ENCODE results near the gene MTFR1L.

Gene MTFR1L

DNA sequence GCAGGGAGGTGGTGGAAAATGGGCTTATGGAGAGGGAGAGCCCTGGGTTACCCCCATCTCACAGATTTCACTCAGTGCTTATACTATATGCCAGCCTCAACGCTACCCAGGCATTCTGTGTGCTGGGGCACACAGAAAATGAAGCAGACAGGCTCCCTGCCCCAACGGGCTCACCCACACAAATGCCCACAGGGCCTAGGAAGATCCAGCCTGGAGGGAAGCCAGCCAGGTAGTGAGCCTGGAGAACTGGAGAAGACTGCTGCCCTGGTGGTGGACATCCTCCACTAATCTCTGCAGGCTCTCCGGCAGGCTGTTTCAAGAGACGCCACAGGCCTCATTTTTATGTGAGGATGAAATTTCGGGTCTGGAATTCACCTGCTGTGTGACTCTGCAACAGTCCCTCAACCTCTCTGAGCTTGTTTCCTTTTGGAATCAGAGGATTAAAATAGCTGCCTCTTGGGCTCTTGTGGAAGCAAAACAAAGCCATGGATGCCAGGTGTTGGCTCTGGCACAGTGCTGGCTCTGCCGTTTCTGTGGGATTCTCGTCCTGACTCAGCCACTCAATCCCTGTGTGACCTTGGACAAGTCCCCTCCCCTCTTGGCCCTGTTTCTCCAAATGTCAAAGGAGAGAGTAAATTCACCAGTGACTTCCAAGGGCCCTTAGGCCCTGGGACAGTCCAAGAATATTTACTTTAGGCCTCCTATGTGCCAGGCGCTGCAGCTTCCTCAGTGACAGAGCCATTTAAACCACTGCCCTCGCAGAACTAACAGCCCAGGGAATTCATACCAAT, 52.1 kb downstream of the MTFR1L start:
- Histone ChIP-seq H3K27me3 (ENCODE audit: insufficient read depth, low read length) (no peaks in the 10 kb centered on the region), H2AFZ (ENCODE audit: low read depth, low read length) (no peak overlapping the region), H3K9me3 (ENCODE audit: low read length) (no peaks in the 10 kb centered on the region), H3K4me1 (ENCODE audit: insufficient read depth, low read length) (peaks cover 25% of the 10 kb centered on the region), H3K4me3 (ENCODE audit: low read length) (no peak overlapping the region), H3K36me3 (ENCODE audit: insufficient read depth, low read length) (no peaks in the 10 kb centered on the region)

DNA sequence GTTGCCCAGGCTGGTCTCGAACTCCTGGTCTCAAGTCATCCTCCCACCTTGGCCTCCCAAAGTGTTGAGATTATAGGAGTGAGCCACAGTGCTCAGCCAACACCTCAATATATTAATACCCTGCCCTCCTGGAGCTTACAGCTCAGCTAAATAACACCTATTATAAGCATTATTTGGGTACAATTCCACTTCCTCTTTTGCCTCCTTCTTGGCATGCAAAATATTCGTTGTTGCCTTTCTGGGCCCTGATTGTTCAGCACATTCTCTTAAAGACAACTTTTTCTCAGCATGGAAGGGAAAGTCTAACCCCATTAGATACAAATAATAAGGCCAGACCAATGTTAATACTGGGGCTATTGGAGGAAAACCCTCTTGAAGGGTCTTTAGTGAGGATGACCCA, 53.0 kb downstream of the MTFR1L start:
- H3K27me3 ChIP-seq (ENCODE audit: insufficient read depth, low read length), result no peaks in the 10 kb centered on the region
- no peaks in the 10 kb centered on the region for H3K36me3 ChIP-seq (ENCODE audit: insufficient read depth, low read length)
- peaks cover 20% of the 10 kb centered on the region for H3K4me1 ChIP-seq (ENCODE audit: insufficient read depth, low read length)
- no peaks in the 10 kb centered on the region for H3K9me3 ChIP-seq (ENCODE audit: low read length)
- no peak overlapping the region for H3K4me3 ChIP-seq (ENCODE audit: low read length)
- H2AFZ ChIP-seq (ENCODE audit: low read depth, low read length), result no peak overlapping the region

DNA sequence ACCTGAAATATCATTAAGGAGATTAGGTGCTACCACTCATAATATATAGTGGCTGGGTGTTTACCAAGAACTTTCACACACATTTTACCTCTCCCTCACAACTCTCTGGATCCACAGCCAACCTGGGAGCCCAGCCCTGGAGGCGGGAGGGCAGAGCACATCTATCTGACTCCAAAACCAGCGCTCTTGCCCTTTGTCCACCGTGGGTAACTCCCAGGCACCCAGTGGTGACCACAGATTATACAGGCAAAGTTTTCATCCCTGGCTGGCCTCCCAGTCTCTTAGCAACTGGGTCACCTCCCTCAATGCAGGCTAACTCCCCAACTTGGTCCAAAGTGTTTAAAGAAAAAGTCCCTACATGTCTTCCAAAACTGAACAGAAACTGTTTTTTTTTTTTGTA, 53.4 kb downstream of the MTFR1L start:
- H3K36me3 ChIP-seq (ENCODE audit: insufficient read depth, low read length), result no peaks in the 10 kb centered on the region
- no peaks in the 10 kb centered on the region for H3K9me3 ChIP-seq (ENCODE audit: low read length)
- no peaks in the 10 kb centered on the region for H3K27me3 ChIP-seq (ENCODE audit: insufficient read depth, low read length)
- peaks cover 16% of the 10 kb centered on the region for H3K4me1 ChIP-seq (ENCODE audit: insufficient read depth, low read length)
- H2AFZ ChIP-seq (ENCODE audit: low read depth, low read length), result no peak overlapping the region
- H3K4me3 ChIP-seq (ENCODE audit: low read length), result no peak overlapping the region

DNA sequence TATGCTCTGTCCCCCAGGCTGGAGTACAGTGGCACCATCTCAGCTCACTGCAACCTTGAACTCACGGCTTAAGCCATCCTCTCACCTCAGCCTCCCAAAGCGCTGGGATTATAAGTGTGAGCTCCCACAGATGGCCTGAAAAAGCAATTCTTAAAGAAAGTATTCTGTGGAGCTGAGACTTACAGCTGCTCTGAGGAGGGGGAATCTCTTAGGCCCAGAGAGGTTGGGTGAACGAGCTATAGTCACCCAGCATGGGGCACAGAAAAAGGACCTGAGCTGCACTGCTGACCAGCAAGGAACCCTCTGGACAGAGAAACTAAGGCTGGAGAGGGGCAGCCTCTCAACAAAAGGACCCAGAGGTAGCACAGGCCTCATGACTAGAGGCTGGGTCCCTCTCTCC, 54.5 kb downstream of the MTFR1L start:
- no peaks in the 10 kb centered on the region for H3K9me3 ChIP-seq (ENCODE audit: low read length)
- H2AFZ ChIP-seq (ENCODE audit: low read depth, low read length), result no peak overlapping the region
- H3K4me3 ChIP-seq (ENCODE audit: low read length), result peak overlapping the region; percentile 57
- no peaks in the 10 kb centered on the region for H3K27me3 ChIP-seq (ENCODE audit: insufficient read depth, low read length)
- H3K36me3 ChIP-seq (ENCODE audit: insufficient read depth, low read length), result no peaks in the 10 kb centered on the region
- peaks cover 16% of the 10 kb centered on the region for H3K4me1 ChIP-seq (ENCODE audit: insufficient read depth, low read length)

DNA sequence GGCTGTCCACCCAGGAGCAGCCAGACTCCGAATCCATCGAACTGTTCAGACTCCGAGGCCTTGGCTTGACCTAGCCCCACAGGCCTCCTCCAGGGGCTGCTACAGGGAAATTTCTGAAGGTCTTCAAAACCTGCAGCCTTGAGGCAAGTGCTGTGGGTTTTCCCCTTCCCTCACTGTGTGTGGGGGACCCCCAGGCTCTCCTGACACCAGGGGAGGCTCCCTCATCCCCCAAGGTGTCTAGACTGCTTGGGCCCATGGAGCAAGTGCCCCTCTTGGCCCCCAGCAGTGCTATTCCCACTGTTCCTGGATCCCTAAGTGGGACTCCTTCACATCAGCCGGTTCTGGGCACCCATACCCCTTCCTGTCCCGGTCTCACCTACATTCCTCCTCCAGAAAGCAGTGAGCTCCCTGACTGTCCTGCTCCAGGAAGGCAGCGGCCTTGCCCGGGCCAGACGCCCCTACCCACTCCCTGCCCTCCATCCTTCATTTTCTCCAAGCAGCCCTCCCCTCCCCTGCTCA, 54.9 kb downstream of the MTFR1L start:
- H2AFZ ChIP-seq (ENCODE audit: low read depth, low read length), result peak overlapping the region; percentile 83
- H3K9me3 ChIP-seq (ENCODE audit: low read length), result no peaks in the 10 kb centered on the region
- H3K4me1 ChIP-seq (ENCODE audit: insufficient read depth, low read length), result peaks cover 16% of the 10 kb centered on the region
- peak overlapping the region; percentile 57 for H3K4me3 ChIP-seq (ENCODE audit: low read length)
- H3K36me3 ChIP-seq (ENCODE audit: insufficient read depth, low read length), result no peaks in the 10 kb centered on the region
- no peaks in the 10 kb centered on the region for H3K27me3 ChIP-seq (ENCODE audit: insufficient read depth, low read length)

DNA sequence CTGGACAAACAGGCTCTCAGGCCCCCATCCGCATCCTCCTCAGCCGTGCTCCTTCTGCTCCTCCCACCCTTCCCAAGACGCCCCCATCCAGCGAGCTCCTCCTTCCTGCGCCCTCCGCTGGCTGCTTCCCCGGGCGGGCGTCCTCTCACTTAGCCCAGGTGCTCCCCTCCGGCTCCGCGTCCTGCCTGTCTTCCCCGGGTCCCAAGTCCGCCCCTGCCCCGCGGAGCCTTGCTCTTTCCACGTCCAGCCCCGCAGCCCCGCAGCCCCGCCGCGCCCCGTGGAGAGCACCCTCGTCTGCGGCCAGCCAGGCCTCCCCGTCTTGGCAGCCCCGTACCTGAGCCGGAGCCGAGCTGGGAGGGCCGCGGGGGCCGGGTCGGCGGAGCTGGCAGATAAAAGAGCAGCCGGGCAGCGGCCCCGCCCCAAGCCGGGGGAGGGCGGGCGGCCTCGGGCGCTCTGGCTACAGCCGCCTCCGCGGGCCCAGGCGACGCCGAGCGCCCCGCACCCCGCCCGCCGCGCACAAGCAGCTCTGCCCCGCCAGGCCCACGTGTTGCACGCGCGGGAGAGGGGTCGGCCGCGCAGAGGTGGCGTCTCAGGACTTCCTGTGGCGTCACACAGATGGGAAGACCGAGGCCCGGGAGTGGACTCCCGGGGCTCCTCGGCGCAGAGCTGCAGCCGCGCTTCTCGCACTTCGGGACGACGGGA, 55.6 kb downstream of the MTFR1L start, which contains the start of gene PAQR7:
PAQR7 (minus strand) TSS at position 555 of the 702 bp plus-strand sequence. CDS start 11,869 bp downstream, outside the sequence.
- Histone ChIP-seq H3K4me1 (ENCODE audit: insufficient read depth, low read length) (peaks cover 16% of the 10 kb centered on the region), H2AFZ (ENCODE audit: low read depth, low read length) (peak within 1 kb of the TSS; percentile 83), H3K27me3 (ENCODE audit: insufficient read depth, low read length) (no peaks in the 10 kb centered on the region), H3K4me3 (ENCODE audit: low read length) (peak within 1 kb of the TSS; percentile 57), H3K36me3 (ENCODE audit: insufficient read depth, low read length) (no peaks in the 10 kb centered on the region), H3K9me3 (ENCODE audit: low read length) (no peaks in the 10 kb centered on the region)

DNA sequence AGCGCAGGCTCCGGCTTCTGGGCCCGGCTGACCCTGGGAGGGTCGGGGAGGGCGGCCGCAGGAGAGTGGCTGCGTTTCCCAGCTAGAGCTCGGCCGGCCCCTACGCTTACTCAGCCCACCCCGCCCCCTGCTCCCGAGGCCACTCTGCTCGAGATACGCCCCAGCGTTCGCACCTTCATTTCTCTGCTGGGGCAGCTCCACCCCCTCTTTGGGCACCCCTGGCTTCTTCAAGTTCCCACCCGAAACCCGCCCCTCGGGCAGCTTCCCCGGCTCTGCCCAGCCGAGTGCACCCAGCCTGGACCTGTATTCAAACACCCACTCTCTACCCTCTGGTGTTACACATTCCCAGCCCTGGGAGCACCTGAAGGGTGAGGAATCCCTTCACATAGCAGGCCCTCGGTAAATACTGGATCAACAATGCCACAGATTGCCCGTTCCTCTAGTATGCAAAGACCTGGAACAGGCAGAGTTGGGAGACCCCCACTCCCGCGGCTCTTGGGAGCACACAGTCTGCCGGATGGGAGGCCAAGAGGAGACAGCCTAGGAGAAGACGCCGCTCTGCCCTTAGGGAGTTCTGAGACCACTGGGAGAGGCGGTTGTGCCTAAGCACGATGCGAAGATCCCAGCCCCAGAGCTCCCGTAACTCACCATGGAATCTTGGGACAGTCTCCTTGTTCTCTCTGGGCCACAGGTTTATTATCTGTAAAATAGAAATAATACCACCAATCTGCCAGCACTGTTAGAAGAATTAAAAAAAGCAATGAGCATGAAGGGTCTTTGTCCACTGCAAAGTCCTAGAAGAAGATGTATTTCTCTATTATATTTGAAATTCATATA, 56.3 kb downstream of the MTFR1L start:
- Histone ChIP-seq H3K4me3 (ENCODE audit: low read length) (peak overlapping the region; percentile 57), H3K27me3 (ENCODE audit: insufficient read depth, low read length) (no peaks in the 10 kb centered on the region), H3K4me1 (ENCODE audit: insufficient read depth, low read length) (peaks cover 16% of the 10 kb centered on the region)

DNA sequence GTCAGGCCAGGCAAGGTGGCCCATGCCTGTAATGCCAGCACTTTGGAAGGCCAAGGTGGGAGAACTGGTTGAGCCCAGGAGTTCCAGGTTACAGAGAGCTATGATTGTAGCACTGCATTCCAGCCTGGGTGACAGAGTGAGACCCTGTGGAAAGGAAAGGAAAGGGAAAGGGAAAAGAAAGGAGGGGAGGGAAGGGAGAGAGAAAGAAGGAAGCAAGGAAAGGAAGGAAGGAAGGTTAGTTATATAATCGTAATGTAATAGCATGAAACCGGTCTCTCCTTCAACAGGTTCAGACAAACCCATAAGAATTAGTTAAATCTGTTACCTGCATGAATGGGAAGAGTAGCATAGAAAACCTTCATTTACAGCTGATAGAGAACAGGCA, 56.9 kb downstream of the MTFR1L start:
- Histone ChIP-seq H3K9me3 (ENCODE audit: low read length) (no peaks in the 10 kb centered on the region), H3K4me1 (ENCODE audit: insufficient read depth, low read length) (peaks cover 15% of the 10 kb centered on the region), H3K27me3 (ENCODE audit: insufficient read depth, low read length) (no peaks in the 10 kb centered on the region), H2AFZ (ENCODE audit: low read depth, low read length) (no peak overlapping the region), H3K36me3 (ENCODE audit: insufficient read depth, low read length) (no peaks in the 10 kb centered on the region), H3K4me3 (ENCODE audit: low read length) (no peak overlapping the region)

More for the DNA sequence above, 56.3 kb downstream of the MTFR1L start:
- no peaks in the 10 kb centered on the region for H3K36me3 ChIP-seq (ENCODE audit: insufficient read depth, low read length)
- H3K9me3 ChIP-seq (ENCODE audit: low read length), result no peaks in the 10 kb centered on the region
- peak overlapping the region; percentile 83 for H2AFZ ChIP-seq (ENCODE audit: low read depth, low read length)

DNA sequence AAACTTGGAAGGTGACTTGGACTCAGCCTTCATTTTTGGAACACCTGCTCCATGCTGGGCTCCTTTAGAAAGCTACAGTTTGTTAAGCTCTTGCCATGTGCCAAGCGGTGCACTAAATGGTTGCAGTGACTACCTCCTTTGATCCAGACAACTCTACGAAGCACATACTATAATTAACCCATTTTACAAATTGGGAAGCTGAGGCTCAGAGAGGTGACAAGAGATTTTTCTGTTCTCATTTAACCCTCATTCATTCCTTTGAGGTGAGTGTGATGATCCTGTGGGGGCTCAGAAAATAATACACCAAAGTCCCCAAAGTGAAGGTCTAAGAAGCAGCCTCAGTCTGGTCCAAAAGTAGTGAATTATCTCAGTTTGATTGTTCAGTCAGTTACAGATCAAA, 57.4 kb downstream of the MTFR1L start:
- no peak overlapping the region for H2AFZ ChIP-seq (ENCODE audit: low read depth, low read length)
- H3K4me3 ChIP-seq (ENCODE audit: low read length), result no peak overlapping the region
- peaks cover 13% of the 10 kb centered on the region for H3K4me1 ChIP-seq (ENCODE audit: insufficient read depth, low read length)
- H3K36me3 ChIP-seq (ENCODE audit: insufficient read depth, low read length), result no peaks in the 10 kb centered on the region
- H3K9me3 ChIP-seq (ENCODE audit: low read length), result no peaks in the 10 kb centered on the region
- H3K27me3 ChIP-seq (ENCODE audit: insufficient read depth, low read length), result no peaks in the 10 kb centered on the region

DNA sequence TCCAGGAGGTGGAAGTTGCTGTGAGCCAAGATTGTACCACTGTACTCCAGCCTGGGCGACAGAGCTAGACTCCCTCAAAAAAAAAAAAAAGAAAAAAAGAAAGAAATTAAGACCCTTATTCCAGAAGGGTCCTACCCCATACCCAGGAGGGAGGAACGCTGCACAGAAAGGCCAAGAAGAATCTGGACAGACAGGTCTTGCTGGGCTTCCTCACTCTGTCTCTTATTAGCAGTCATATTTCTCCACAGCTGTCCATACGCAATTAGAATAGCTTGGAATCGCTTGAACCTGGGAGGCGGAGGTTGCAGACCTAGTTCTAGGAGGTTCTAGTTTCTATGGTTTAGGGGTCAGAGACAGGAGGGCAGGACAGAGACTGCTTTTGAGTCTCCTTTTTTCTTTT, 58.9 kb downstream of the MTFR1L start:
- Histone ChIP-seq H3K27me3 (ENCODE audit: insufficient read depth, low read length) (no peaks in the 10 kb centered on the region), H2AFZ (ENCODE audit: low read depth, low read length) (no peak overlapping the region), H3K36me3 (ENCODE audit: insufficient read depth, low read length) (no peaks in the 10 kb centered on the region), H3K4me1 (ENCODE audit: insufficient read depth, low read length) (peaks cover 5% of the 10 kb centered on the region), H3K9me3 (ENCODE audit: low read length) (no peaks in the 10 kb centered on the region), H3K4me3 (ENCODE audit: low read length) (no peak overlapping the region)

DNA sequence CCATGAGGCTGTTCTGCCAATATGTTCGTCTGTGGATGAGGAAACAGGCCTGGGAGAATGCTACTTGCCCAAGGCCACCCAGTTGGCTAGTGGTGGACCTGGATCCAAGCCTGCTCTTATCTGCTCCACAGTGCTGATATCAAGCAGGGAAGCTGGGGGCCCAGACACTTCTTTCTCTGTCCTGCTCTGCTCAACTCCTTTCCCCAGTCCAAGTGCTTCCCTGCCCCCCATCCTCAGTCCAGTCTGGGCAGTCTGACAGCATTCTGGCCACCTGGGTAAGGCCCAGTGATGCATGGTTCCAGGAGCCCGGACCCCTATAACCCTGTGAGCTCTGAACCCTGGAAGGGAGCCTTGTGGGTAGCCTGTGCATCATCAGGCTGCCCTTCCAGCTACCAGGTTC, 59.9 kb downstream of the MTFR1L start:
- Histone ChIP-seq H3K27me3 (ENCODE audit: insufficient read depth, low read length) (no peaks in the 10 kb centered on the region), H3K36me3 (ENCODE audit: insufficient read depth, low read length) (no peaks in the 10 kb centered on the region), H3K9me3 (ENCODE audit: low read length) (no peaks in the 10 kb centered on the region), H2AFZ (ENCODE audit: low read depth, low read length) (no peak overlapping the region), H3K4me1 (ENCODE audit: insufficient read depth, low read length) (peaks cover under 1% of the 10 kb centered on the region), H3K4me3 (ENCODE audit: low read length) (no peak overlapping the region)

DNA sequence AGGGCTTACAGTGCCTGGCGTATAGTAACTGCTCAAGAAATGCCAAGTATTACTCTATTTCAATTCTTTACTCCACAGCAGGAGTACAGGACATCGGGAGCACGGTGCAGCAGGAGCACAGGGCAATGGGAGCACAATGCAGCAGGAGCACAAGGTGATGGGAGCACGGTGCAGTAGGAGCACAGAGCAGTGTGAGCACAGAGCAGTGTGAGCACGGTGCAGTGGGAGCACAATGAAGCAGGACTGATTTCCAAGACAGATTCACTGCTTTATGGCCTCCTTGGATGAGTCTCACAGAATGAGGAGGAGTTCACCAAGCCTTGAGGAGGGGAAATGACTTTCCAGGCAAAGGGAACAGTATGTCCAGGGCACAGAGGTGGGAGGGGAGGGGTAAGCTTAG, 60.8 kb downstream of the MTFR1L start:
- Histone ChIP-seq H2AFZ (ENCODE audit: low read depth, low read length) (no peak overlapping the region), H3K4me1 (ENCODE audit: insufficient read depth, low read length) (no peaks in the 10 kb centered on the region), H3K4me3 (ENCODE audit: low read length) (no peak overlapping the region), H3K36me3 (ENCODE audit: insufficient read depth, low read length) (peaks cover 5% of the 10 kb centered on the region), H3K27me3 (ENCODE audit: insufficient read depth, low read length) (no peaks in the 10 kb centered on the region), H3K9me3 (ENCODE audit: low read length) (no peaks in the 10 kb centered on the region)

DNA sequence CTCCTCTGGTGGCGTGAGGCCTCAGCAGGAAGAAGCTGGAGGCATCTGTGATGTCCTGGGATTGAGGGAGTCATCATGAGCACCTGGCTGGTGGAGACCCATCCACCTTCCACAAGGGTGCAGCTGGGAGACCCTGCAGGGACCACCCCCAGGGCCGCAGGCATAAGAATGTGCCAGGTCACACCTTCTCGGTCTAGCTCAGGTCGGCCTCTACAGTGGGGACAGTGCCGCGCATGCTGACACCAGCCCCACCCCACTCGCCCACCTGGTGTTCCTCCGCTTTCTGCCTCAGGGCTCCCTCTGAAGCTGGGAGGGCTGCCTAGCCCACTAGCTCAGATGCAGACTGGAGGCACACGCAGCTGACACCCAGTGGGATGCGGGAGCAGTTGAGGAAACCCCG, 61.5 kb downstream of the MTFR1L start:
- no peaks in the 10 kb centered on the region for H3K4me1 ChIP-seq (ENCODE audit: insufficient read depth, low read length)
- no peak overlapping the region for H2AFZ ChIP-seq (ENCODE audit: low read depth, low read length)
- H3K36me3 ChIP-seq (ENCODE audit: insufficient read depth, low read length), result peaks cover 5% of the 10 kb centered on the region
- no peaks in the 10 kb centered on the region for H3K9me3 ChIP-seq (ENCODE audit: low read length)
- H3K27me3 ChIP-seq (ENCODE audit: insufficient read depth, low read length), result no peaks in the 10 kb centered on the region
- no peak overlapping the region for H3K4me3 ChIP-seq (ENCODE audit: low read length)
